ENCODE results near the gene NRDE2.

NRDE2 gene

DNA sequence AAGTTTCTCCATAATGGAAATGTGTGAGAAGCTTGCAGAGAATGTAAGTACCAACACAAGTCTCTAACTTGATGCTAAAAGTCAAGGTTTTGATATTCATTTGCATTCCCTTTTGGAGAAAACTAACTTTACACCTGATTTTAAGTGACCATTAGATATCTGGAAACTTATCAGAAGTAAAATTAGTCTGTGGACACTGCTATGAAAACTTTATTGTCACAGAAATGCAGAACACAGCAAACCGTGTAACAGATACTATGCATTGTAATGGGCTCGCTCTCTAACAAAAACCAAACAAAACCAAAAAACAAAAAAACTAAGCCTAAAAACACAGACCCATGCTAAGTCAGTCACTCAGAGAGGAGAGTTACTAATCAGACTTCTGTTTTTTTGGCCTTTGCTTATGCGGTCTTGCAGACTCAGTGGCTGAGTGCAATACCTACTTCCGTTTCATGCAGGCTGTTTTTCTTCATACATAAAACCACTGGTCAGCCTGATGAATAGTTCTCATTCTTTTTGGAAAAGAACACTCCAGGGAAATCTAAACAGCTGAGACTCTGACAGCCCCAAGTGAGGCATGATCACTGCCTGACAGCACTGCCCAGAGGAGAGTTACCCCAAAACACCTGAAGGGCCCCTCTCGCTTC lies 35.7 kb downstream of the NRDE2 start:
- Histone ChIP-seq H3K27me3 (replicated peaks; ENCODE audit: control insufficient read depth, insufficient read depth, low read length) (no peaks in the 10 kb centered on the region), H3K36me3 (ENCODE audit: control insufficient read depth, insufficient read depth, low read length) (peaks cover 11% of the 10 kb centered on the region), H3K4me3 (replicated peaks; ENCODE audit: low read depth, low read length) (no peak overlapping the region)
- DNase-seq (ENCODE audit: extremely low read depth, insufficient read length) = no peak
- TF ChIP-seq, protein P1, sequence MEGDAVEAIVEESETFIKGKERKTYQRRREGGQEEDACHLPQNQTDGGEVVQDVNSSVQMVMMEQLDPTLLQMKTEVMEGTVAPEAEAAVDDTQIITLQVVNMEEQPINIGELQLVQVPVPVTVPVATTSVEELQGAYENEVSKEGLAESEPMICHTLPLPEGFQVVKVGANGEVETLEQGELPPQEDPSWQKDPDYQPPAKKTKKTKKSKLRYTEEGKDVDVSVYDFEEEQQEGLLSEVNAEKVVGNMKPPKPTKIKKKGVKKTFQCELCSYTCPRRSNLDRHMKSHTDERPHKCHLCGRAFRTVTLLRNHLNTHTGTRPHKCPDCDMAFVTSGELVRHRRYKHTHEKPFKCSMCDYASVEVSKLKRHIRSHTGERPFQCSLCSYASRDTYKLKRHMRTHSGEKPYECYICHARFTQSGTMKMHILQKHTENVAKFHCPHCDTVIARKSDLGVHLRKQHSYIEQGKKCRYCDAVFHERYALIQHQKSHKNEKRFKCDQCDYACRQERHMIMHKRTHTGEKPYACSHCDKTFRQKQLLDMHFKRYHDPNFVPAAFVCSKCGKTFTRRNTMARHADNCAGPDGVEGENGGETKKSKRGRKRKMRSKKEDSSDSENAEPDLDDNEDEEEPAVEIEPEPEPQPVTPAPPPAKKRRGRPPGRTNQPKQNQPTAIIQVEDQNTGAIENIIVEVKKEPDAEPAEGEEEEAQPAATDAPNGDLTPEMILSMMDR (IDR thresholded peaks at IDR 0.05; ENCODE audit: insufficient read depth, low read length, poor library complexity, severe bottlenecking) = no peak

DNA sequence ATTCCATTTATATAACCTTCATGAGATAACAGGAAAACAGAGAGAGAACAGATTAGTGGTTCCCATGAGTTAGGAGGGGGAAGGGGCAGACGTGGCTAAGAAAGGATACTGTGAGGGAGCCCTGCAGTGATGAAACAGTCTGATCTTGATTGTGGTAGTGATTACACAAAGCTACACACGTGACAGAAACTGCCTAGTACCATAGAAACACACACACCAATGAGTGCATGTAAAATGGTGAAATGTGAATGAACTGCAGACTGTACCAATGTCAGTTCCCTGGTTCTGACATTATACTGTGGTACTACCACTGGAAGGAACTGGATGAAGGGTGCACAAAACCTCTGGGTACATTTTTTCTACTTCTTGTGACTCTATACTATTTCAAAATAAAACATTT lies 36.9 kb downstream of the NRDE2 start:
- Histone ChIP-seq H3K4me3 (replicated peaks; ENCODE audit: low read depth, low read length) (no peak overlapping the region), H3K36me3 (ENCODE audit: control insufficient read depth, insufficient read depth, low read length) (peaks cover 16% of the 10 kb centered on the region), H3K27me3 (replicated peaks; ENCODE audit: control insufficient read depth, insufficient read depth, low read length) (no peaks in the 10 kb centered on the region)
- TF ChIP-seq, protein P1 (IDR thresholded peaks at IDR 0.05; ENCODE audit: insufficient read depth, low read length, poor library complexity, severe bottlenecking) = no peak
- no peak for DNase-seq (ENCODE audit: extremely low read depth, insufficient read length)

DNA sequence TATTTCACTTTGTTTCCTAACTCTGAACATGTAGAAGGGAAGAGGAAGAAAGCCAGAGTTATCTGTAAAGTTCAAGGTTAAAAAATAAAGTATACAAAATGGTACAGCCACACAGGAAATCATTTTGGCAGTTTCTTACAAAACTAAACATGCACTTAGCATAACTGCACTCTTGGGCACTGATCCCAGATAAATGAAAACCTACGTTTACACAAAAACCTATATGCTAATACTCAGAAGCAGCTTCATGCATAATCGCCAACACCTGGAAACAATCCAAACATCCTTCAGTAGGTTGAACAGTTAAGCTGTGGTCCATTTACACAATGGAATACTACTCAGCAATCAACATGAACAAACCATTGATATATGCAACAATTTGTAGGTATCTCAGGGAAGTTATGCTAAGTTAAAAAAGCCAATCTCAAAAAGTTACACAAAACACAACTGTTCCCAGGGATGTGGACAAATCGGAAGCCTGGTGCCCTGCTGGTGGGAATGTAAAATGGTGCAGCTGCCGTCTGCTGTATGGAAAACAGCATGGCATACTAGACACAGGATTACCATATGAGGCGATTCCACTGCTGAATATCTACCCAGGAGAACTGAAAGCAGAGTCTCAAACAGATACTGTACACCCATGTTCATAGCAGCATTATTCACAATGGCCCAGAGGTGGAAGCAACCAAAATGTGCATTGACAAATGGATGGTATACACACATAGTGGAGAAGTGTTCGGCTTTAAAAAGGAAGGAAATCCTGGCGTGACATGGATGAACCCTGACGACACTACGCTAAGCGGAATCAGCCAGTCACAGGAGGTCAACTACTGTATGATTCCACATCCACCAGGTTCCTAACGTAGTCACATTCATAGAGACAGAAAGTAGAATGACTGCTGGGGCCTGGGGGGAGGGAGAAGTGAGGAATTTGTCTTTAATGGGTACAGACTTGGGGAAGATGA lies 37.7 kb downstream of the NRDE2 start:
- peaks cover 17% of the 10 kb centered on the region for H3K36me3 ChIP-seq (ENCODE audit: control insufficient read depth, insufficient read depth, low read length)
- TF ChIP-seq, protein P1 (IDR thresholded peaks at IDR 0.05; ENCODE audit: insufficient read depth, low read length, poor library complexity, severe bottlenecking) = no peak
- no peak overlapping the region for H3K4me3 ChIP-seq (replicated peaks; ENCODE audit: low read depth, low read length)
- H3K27me3 ChIP-seq (replicated peaks; ENCODE audit: control insufficient read depth, insufficient read depth, low read length) = no peaks in the 10 kb centered on the region
- no peak for DNase-seq (ENCODE audit: extremely low read depth, insufficient read length)

DNA sequence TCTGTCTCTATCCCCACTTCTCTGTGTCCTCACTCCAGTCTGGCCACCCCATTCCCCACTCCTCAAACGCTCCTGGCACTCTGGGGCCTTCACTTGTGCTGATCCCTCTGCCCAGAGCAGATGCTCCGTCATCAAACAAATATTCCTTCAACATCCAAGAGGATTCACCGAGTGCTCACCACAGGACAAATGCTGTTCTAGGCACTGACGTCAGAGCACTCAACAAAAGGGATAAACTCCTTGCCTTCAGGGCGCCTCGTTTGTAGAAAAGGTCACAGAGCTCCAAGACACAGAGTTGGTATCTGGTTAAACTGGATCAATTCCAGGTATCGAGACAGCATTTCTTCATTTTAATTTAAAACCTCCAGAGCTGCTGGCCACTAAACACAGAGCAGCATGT lies 40.0 kb downstream of the NRDE2 start:
- DNase-seq (ENCODE audit: extremely low read depth, insufficient read length) = no peak
- no peaks in the 10 kb centered on the region for H3K27me3 ChIP-seq (replicated peaks; ENCODE audit: control insufficient read depth, insufficient read depth, low read length)
- H3K36me3 ChIP-seq (ENCODE audit: control insufficient read depth, insufficient read depth, low read length) = peaks cover 23% of the 10 kb centered on the region
- TF ChIP-seq, protein P1 (IDR thresholded peaks at IDR 0.05; ENCODE audit: insufficient read depth, low read length, poor library complexity, severe bottlenecking) = no peak
- no peak overlapping the region for H3K4me3 ChIP-seq (replicated peaks; ENCODE audit: low read depth, low read length)

DNA sequence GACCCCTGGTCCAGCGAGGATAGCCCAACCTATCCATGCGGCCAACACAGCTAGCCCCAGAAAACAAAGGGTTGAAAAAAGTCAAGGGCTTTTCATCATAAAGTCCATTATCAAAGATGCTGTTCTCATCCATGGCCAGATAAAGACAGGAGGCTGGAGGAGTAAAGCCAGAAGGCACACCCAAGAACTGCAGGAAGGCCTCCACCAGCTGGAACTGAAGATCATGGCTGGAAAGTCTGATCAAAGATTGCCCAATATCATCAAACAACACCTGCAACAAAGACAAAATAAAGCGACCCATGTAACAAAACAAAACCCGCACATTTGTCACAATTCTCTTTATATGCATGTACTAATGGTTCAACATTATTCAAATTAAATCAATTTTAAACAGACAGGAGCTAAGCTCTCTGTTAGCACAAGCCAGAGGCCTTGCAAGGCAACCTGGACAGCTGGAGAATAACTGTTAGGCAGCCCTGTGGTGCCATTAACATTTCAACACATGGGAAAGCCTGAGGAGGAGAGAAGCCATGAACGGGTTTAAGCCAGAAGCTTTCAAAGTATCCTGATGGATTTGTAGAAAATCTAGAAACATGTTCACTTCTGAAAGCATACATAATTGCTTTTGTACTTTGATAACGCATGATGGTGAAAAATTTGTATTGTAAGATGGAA lies 41.3 kb downstream of the NRDE2 start:
- Histone ChIP-seq H3K36me3 (ENCODE audit: control insufficient read depth, insufficient read depth, low read length) (peaks cover 27% of the 10 kb centered on the region), H3K4me3 (replicated peaks; ENCODE audit: low read depth, low read length) (no peak overlapping the region), H3K27me3 (replicated peaks; ENCODE audit: control insufficient read depth, insufficient read depth, low read length) (no peaks in the 10 kb centered on the region)
- no peak for DNase-seq (ENCODE audit: extremely low read depth, insufficient read length)
- TF ChIP-seq, protein P1 (IDR thresholded peaks at IDR 0.05; ENCODE audit: insufficient read depth, low read length, poor library complexity, severe bottlenecking) = no peak

Data from GM06990 (cell line).